Right ventricle myocardium inferior (tissue), 1 donor: Measurements from ENCODE around the gene PSTPIP1. TPM values are rescaled to one million over a fixed set of nuclear protein-coding genes. Genes with fewer than 3 reads are reported as not detected.

Experiments
- ATAC-seq: fragments of 200-7000 bp; cut with Tn5 transposase; one replicate; pipeline ENCODE4 v1.9.1; 2020; ENCODE audit warnings: mild to moderate bottlenecking, moderate library complexity
- DNase-seq: peaks from one replicate; pipeline ENCODE4 v3.0.0; 2021; ENCODE audit errors: missing footprints
- intact Hi-C: fragments of 100-400 bp; cut with DNase I; formaldehyde crosslinking; loops from one replicate; pipeline ENCODE4 v1.11.0; 2022
- total RNA-seq: library from RNA; stranded (reverse); fragmentation: NEBNext Ultra II Directional; extraction: Animal tissue kit (Norgen Biotek cat#: 25700); gene quantifications from one replicate; pipeline ENCODE4 v1.2.1, GENCODE V29; 2021
- donor health status: DM: no; HTN: yes; CAD: no; lungs with severe emphysema.

Gene PSTPIP1
- total RNA-seq, 1 donor from 2014 or later, result 4.5 TPM

GRCh38 chr15:76994001-76994400 lies 925 bp upstream of the PSTPIP1 start:
- ATAC-seq (no peak), DNase-seq (peak; percentile 92)
- intact Hi-C loops, result no loop called here

- DNase-seq (no peak), ATAC-seq (no peak)
- intact Hi-C loops, result no loop called here
Measured at GRCh38 chr15:76994496-76994895, 430 bp upstream of the PSTPIP1 start.

- intact Hi-C loops, result no loop called here
- DNase-seq (no peak), ATAC-seq (no peak)
Measured at GRCh38 chr15:76996076-76996525, 1.2 kb downstream of the PSTPIP1 start.

GRCh38 chr15:76996526-76997401 lies 1.8 kb downstream of the PSTPIP1 start:
- DNase-seq, result no peak
- intact Hi-C loops, result no loop called here
- ATAC-seq, result peak; percentile 56

GRCh38 chr15:76998663-76999285 lies 3.8 kb downstream of the PSTPIP1 start:
- intact Hi-C loops, result no loop called here
- DNase-seq (no peak), ATAC-seq (no peak)

GRCh38 chr15:76999996-77000395 lies 5.1 kb downstream of the PSTPIP1 start:
- ATAC-seq, result no peak
- intact Hi-C loops, result no loop called here
- no peak for DNase-seq

GRCh38 chr15:77001351-77001750 lies 6.4 kb downstream of the PSTPIP1 start:
- DNase-seq (no peak), ATAC-seq (no peak)
- intact Hi-C loops, result no loop called here

GRCh38 chr15:77001966-77002365 lies 7.0 kb downstream of the PSTPIP1 start:
- ATAC-seq (no peak), DNase-seq (no peak)
- intact Hi-C loops, result no loop called here

GRCh38 chr15:77002436-77002835 lies 7.5 kb downstream of the PSTPIP1 start:
- intact Hi-C loops, result no loop called here
- DNase-seq (no peak), ATAC-seq (no peak)

GRCh38 chr15:77002954-77003912 lies 8.3 kb downstream of the PSTPIP1 start:
- DNase-seq (peak; percentile 84), ATAC-seq (peak; percentile 65)
- intact Hi-C loops, result no loop called here

GRCh38 chr15:77004189-77004588 lies 9.3 kb downstream of the PSTPIP1 start:
- intact Hi-C loops, result no loop called here
- ATAC-seq (peak; percentile 74), DNase-seq (peak; percentile 85)

- intact Hi-C loops, result no loop called here
- no peak for ATAC-seq
- DNase-seq, result no peak
Measured at GRCh38 chr15:77009176-77009575, 14.2 kb downstream of the PSTPIP1 start.

- intact Hi-C loops, result no loop called here
- ATAC-seq, result no peak
- DNase-seq, result no peak
Measured at GRCh38 chr15:77009646-77010311, 14.9 kb downstream of the PSTPIP1 start.

GRCh38 chr15:77010312-77010686 lies 15.4 kb downstream of the PSTPIP1 start:
- ATAC-seq, result no peak
- intact Hi-C loops, result no loop called here
- DNase-seq, result no peak

GRCh38 chr15:77010857-77011256 lies 15.9 kb downstream of the PSTPIP1 start:
- intact Hi-C loops, result no loop called here
- ATAC-seq (no peak), DNase-seq (no peak)

GRCh38 chr15:77012117-77012712 lies 17.3 kb downstream of the PSTPIP1 start:
- intact Hi-C loops, result no loop called here
- DNase-seq (no peak), ATAC-seq (no peak)

- DNase-seq (no peak), ATAC-seq (no peak)
- intact Hi-C loops, result no loop called here
Measured at GRCh38 chr15:77012868-77013267, 17.9 kb downstream of the PSTPIP1 start.

- ATAC-seq (no peak), DNase-seq (peak; percentile 63)
- intact Hi-C loops, result no loop called here
Measured at GRCh38 chr15:77013776-77014131, 18.8 kb downstream of the PSTPIP1 start.
